HEK293 (cell line): ENCODE measurements around the gene HIGD2B.

ENCODE experiments used
- CTCF ChIA-PET: fragments of 350-600 bp; formaldehyde crosslinking; extraction: SDS; loops from one replicate; lab custom pipeline; 2021; ENCODE audit warnings: antibody characterized with exemption; lab: Yijun Ruan, JAX
- POLR2A ChIA-PET: fragments of 300-600 bp; formaldehyde crosslinking; extraction: SDS; loops from one replicate; lab custom pipeline; 2020; ENCODE audit warnings: antibody characterized with exemption, inconsistent platforms; lab: Yijun Ruan, JAX
- H3K27ac ChIP-seq: fragments of 200-500 bp; sonication (Bioruptor generic); 2 replicates; pipeline ENCODE4 v1.5.1; 2014; ENCODE audit warnings: low read depth, low read length, control low read depth, inconsistent platforms; ENCODE audit errors: extremely low read depth
- H3K36me3 ChIP-seq, 2 experiments: fragments of 200-500 bp in 1 of 2; sonication (Bioruptor generic) in 1 of 2; 1 replicate in 1 of 2; 2 replicates in 1 of 2; pipeline ENCODE4 v1.5.1; 2014 to 2017; ENCODE audit warnings: inconsistent platforms in 2 of 2, low read length in 2 of 2; ENCODE audit not compliant: control insufficient read depth in 2 of 2, insufficient read depth in 1 of 2
- H3K4me1 ChIP-seq: fragments of 200-500 bp; sonication (Bioruptor generic); 2 replicates; pipeline ENCODE4 v1.5.1; 2014; ENCODE audit warnings: mild to moderate bottlenecking, low read length, inconsistent platforms; ENCODE audit not compliant: control insufficient read depth, insufficient read depth
- H3K4me3 ChIP-seq: 2 replicates; pipeline ENCODE4 v1.5.1; 2011; ENCODE audit warnings: low read depth, mild to moderate bottlenecking, control low read depth, low read length, moderate library complexity
- H3K9me3 ChIP-seq: fragments of 200-500 bp; sonication (Bioruptor generic); 2 replicates; pipeline ENCODE4 v1.5.1; 2014; ENCODE audit warnings: low read depth, low read length, inconsistent platforms; ENCODE audit not compliant: control insufficient read depth, insufficient read depth
- CTCF ChIP-seq: fragments of 450-650 bp; formaldehyde crosslinking; IDR thresholded peaks from 2 replicates; pipeline ENCODE4 v1.5.1; 2016; ENCODE audit warnings: missing biosample characterization, missing genetic modification characterization
- PRDM1 ChIP-seq: fragments of 450-650 bp; formaldehyde crosslinking; IDR thresholded peaks from 2 replicates; pipeline ENCODE4; 2016; ENCODE audit warnings: missing biosample characterization, missing genetic modification characterization
- PRDM10 ChIP-seq: fragments of 450-650 bp; formaldehyde crosslinking; IDR thresholded peaks from 2 replicates; pipeline ENCODE4 v1.5.1; 2016; ENCODE audit warnings: missing biosample characterization, missing genetic modification characterization
- REPIN1 ChIP-seq: fragments of 450-650 bp; formaldehyde crosslinking; IDR thresholded peaks from 2 replicates; pipeline ENCODE4 v1.5.1; 2017; ENCODE audit warnings: missing biosample characterization, missing genetic modification characterization, low read depth
- ZBTB1 ChIP-seq: fragments of 450-650 bp; formaldehyde crosslinking; IDR thresholded peaks from 2 replicates; pipeline ENCODE4 v1.5.1; 2016; ENCODE audit warnings: missing biosample characterization, missing genetic modification characterization
- ZFHX2 ChIP-seq: fragments of 450-650 bp; formaldehyde crosslinking; conservative IDR thresholded peaks from 2 replicates; pipeline ENCODE4 v1.5.1; 2016; ENCODE audit warnings: missing biosample characterization, missing genetic modification characterization
- ZNF146 ChIP-seq: fragments of 450-650 bp; formaldehyde crosslinking; IDR thresholded peaks from 2 replicates; pipeline ENCODE4 v1.5.1; 2016; ENCODE audit warnings: missing biosample characterization, missing genetic modification characterization
- ZNF214 ChIP-seq: fragments of 450-650 bp; formaldehyde crosslinking; IDR thresholded peaks from 2 replicates; pipeline ENCODE4 v1.5.1; 2017; ENCODE audit warnings: missing biosample characterization, mild to moderate bottlenecking, missing genetic modification characterization, borderline replicate concordance
- ZNF521 ChIP-seq: fragments of 450-650 bp; formaldehyde crosslinking; IDR thresholded peaks from 2 replicates; pipeline ENCODE4 v1.5.1; 2017; ENCODE audit warnings: missing biosample characterization, mild to moderate bottlenecking, missing genetic modification characterization
- ZNF549 ChIP-seq: fragments of 450-650 bp; IDR thresholded peaks from 2 replicates; pipeline ENCODE4 v1.5.1; 2018; ENCODE audit warnings: missing biosample characterization, missing genetic modification characterization, mild to moderate bottlenecking, inconsistent platforms, moderate library complexity
- ZNF580 ChIP-seq: fragments of 450-650 bp; formaldehyde crosslinking; IDR thresholded peaks from 2 replicates; pipeline ENCODE4 v1.5.1; 2016; ENCODE audit warnings: missing biosample characterization, missing genetic modification characterization
- ZNF654 ChIP-seq: fragments of 450-650 bp; formaldehyde crosslinking; IDR thresholded peaks from 2 replicates; pipeline ENCODE4 v1.5.1; 2016; ENCODE audit warnings: low read depth, missing biosample characterization, missing genetic modification characterization
- ZNF664 ChIP-seq: fragments of 450-650 bp; formaldehyde crosslinking; IDR thresholded peaks from 2 replicates; pipeline ENCODE4 v1.5.1; 2016; ENCODE audit warnings: missing biosample characterization, missing genetic modification characterization
- ZNF837 ChIP-seq: fragments of 450-650 bp; formaldehyde crosslinking; IDR thresholded peaks from 2 replicates; pipeline ENCODE4 v1.5.1; 2016; ENCODE audit warnings: missing biosample characterization, missing genetic modification characterization
- ZNF843 ChIP-seq: fragments of 450-650 bp; formaldehyde crosslinking; IDR thresholded peaks from 2 replicates; pipeline ENCODE4 v1.5.1; 2016; ENCODE audit warnings: missing biosample characterization, missing genetic modification characterization

HIGD2B gene

GRCh38 chr15:72698938-72699337, 13.0 kb upstream of the HIGD2B start (continued):
- TF ChIP-seq ZNF837 (tag by site-specific recombination) (no peak), ZFHX2 (tag by site-specific recombination) (no peak)

- Histone ChIP-seq H3K4me1 (peaks cover 6% of the 10 kb centered on the region; the same call in 1 of the 2 replicates), H3K4me3 (no peak overlapping the region), H3K36me3 (peaks cover 0 to 3% of the 10 kb centered on the region in 2 experiments; a peak in 1 of 3 replicates), H3K27ac (no peak overlapping the region), H3K9me3 (no peaks in the 10 kb centered on the region)
- TF ChIP-seq ZBTB1 (tag by site-specific recombination) = no peak
- POLR2A ChIA-PET = no interaction called here
- CTCF ChIA-PET = interaction anchor here (0.5 kb wide), 1 partner anchor 549 kb away, joined by 3 read pairs; no protein-coding TSS in a partner anchor
These were observed 5.0 kb upstream of the HIGD2B start for GRCh38 chr15:72690938-72691337.

- Histone ChIP-seq H3K9me3 (no peaks in the 10 kb centered on the region), H3K27ac (no peak overlapping the region), H3K4me1 (peaks cover 11% of the 10 kb centered on the region), H3K36me3 (peaks cover 0 to 3% of the 10 kb centered on the region in 2 experiments; a peak in 1 of 3 replicates), H3K4me3 (no peak overlapping the region)
- ChIA-PET CTCF (interaction anchor here (0.8 to 3.6 kb wide), 3 partner anchors 18 to 88 kb away, joined by 3 to 17 read pairs (median 5); no protein-coding TSS in a partner anchor), POLR2A (no interaction called here)
- TF ChIP-seq PRDM1 (tag by site-specific recombination) = 0 out of 2 replicates have a peak, but pooled peaks have one; percentile 6
- peak; percentile 98 for TF ChIP-seq ZNF146 (tag by site-specific recombination)
- no peak for TF ChIP-seq ZNF654 (tag by site-specific recombination)
- TF ChIP-seq ZNF580 (tag by site-specific recombination) = 0 out of 2 replicates have a peak, but pooled peaks have one; percentile 34
These were observed 2.7 kb upstream of the HIGD2B start for GRCh38 chr15:72688697-72689096.

GRCh38 chr15:72685301-72685924, 569 bp downstream of the HIGD2B start:
- H3K27ac ChIP-seq = peak overlapping the region; percentile 83
- CTCF ChIA-PET = interaction anchor here (0.7 to 2.5 kb wide), 6 partner anchors 8 to 459 kb away, joined by 3 to 14 read pairs (median 3); partner anchors contain the start of gene ADPGK
- peaks cover 5% of the 10 kb centered on the region; the same call in 1 of the 2 replicates for H3K4me1 ChIP-seq
- 0 out of 2 replicates have a peak, but pooled peaks have one; percentile 19 for TF ChIP-seq REPIN1
- TF ChIP-seq ZNF664 (tag by site-specific recombination) = 0 out of 2 replicates have a peak, but pooled peaks have one; percentile 27
- TF ChIP-seq ZNF843 (tag by site-specific recombination) = no peak
- TF ChIP-seq CTCF (tag by site-specific recombination) = 0 out of 2 replicates have a peak, but pooled peaks have one; percentile 31
- no peak for TF ChIP-seq ZNF521 (tag by site-specific recombination)
- TF ChIP-seq ZNF214 = 0 out of 2 replicates have a peak, but pooled peaks have one; percentile 2
- H3K4me3 ChIP-seq = peak overlapping the region; percentile 91
- POLR2A ChIA-PET = interaction anchor here (0.6 to 2.0 kb wide), 9 partner anchors 8 to 455 kb away, joined by 3 to 10 read pairs (median 3); partner anchors contain the start of gene PKM
- H3K9me3 ChIP-seq = no peaks in the 10 kb centered on the region
- no peaks in the 10 kb centered on the region for H3K36me3 ChIP-seq

- Histone ChIP-seq H3K4me3 (no peak overlapping the region), H3K36me3 (no peaks in the 10 kb centered on the region), H3K9me3 (no peaks in the 10 kb centered on the region), H3K4me1 (peaks cover 5% of the 10 kb centered on the region; the same call in 1 of the 2 replicates), H3K27ac (no peak overlapping the region)
- CTCF ChIA-PET = interaction anchor here (0.6 to 3.7 kb wide), 4 partner anchors 9 to 83 kb away, joined by 3 to 19 read pairs (median 6); no protein-coding TSS in a partner anchor
- TF ChIP-seq PRDM10 (tag by site-specific recombination) = peak; percentile 61
- no peak for TF ChIP-seq ZNF549 (tag by site-specific recombination)
- POLR2A ChIA-PET = no interaction called here
These were observed 3.2 kb downstream of the HIGD2B start for GRCh38 chr15:72682772-72683171.
